ENCODE results near the gene PTCH1. TPM values are rescaled to one million over a fixed set of nuclear protein-coding genes. Genes with fewer than 3 reads are reported as not detected.

The PTCH1 gene
- total and polyA plus RNA-seq, 4 donors: 1.2 to 5.0 (median 2.1) TPM

DNA sequence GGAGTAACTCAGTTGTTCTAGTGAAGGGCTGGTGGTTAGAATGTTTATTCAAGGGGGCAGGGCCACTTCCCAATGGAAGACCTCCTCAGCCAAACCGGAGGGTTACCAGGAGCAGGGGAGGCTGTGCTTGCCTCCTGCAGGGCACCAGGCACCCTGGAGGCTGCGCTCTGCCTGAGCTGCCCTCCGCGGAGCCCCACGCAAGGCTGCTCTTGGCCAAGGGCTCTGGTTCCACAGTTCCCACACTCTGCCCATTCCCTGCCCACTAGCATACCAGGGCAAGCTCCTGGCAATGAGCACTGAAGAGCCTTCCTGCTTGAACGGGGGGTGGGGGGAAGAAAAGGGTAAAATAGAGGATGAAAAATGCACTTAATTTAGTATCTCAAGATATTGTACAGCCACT is 35.5 kb upstream of the PTCH1 start:
- no peak overlapping the region for H3K4me3 ChIP-seq (ENCODE audit: low read depth in 1 of 3, low read length in 3 of 3)
- H3K4me1 ChIP-seq (ENCODE audit: control insufficient read depth in 4 of 4, insufficient read depth in 4 of 4, low read length in 3 of 4): no peaks in the 10 kb centered on the region
- no peak overlapping the region for H3K9ac ChIP-seq (ENCODE audit: low read depth in 1 of 2, low read length in 2 of 2)
- no peaks in the 10 kb centered on the region for H3K9me3 ChIP-seq (ENCODE audit: control insufficient read depth in 4 of 4, low read length in 3 of 4)
- DNase-seq (ENCODE audit: low spot score): no peak
- TF ChIP-seq NR2F2 (IDR thresholded peaks at IDR 0.05): no peak
- TF ChIP-seq JUND (IDR thresholded peaks at IDR 0.05): no peak
- TF ChIP-seq RXRA (IDR thresholded peaks at IDR 0.05): no peak
- TF ChIP-seq, protein P1, sequence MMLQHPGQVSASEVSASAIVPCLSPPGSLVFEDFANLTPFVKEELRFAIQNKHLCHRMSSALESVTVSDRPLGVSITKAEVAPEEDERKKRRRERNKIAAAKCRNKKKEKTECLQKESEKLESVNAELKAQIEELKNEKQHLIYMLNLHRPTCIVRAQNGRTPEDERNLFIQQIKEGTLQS (IDR thresholded peaks at IDR 0.05): no peak
- TF ChIP-seq HNF4A (conservative IDR thresholded peaks at IDR 0.05): no peak
- TF ChIP-seq, protein P2, sequence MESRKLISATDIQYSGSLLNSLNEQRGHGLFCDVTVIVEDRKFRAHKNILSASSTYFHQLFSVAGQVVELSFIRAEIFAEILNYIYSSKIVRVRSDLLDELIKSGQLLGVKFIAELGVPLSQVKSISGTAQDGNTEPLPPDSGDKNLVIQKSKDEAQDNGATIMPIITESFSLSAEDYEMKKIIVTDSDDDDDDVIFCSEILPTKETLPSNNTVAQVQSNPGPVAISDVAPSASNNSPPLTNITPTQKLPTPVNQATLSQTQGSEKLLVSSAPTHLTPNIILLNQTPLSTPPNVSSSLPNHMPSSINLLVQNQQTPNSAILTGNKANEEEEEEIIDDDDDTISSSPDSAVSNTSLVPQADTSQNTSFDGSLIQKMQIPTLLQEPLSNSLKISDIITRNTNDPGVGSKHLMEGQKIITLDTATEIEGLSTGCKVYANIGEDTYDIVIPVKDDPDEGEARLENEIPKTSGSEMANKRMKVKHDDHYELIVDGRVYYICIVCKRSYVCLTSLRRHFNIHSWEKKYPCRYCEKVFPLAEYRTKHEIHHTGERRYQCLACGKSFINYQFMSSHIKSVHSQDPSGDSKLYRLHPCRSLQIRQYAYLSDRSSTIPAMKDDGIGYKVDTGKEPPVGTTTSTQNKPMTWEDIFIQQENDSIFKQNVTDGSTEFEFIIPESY (IDR thresholded peaks at IDR 0.05): no peak
- TF ChIP-seq EGR1 (IDR thresholded peaks at IDR 0.05; ENCODE audit: low read depth in 2 of 2): no peak
- TF ChIP-seq FOXA1 (IDR thresholded peaks at IDR 0.05): no peak
- no peak for TF ChIP-seq FOXA2 (IDR thresholded peaks at IDR 0.05)
- no peak for TF ChIP-seq GABPA (IDR thresholded peaks at IDR 0.05 in 1 of 2, conservative IDR thresholded peaks at IDR 0.05 in 1 of 2)
- TF ChIP-seq YY1 (IDR thresholded peaks at IDR 0.05): no peak
- TF ChIP-seq HNF4G (IDR thresholded peaks at IDR 0.05): no peak
- TF ChIP-seq, protein P3, sequence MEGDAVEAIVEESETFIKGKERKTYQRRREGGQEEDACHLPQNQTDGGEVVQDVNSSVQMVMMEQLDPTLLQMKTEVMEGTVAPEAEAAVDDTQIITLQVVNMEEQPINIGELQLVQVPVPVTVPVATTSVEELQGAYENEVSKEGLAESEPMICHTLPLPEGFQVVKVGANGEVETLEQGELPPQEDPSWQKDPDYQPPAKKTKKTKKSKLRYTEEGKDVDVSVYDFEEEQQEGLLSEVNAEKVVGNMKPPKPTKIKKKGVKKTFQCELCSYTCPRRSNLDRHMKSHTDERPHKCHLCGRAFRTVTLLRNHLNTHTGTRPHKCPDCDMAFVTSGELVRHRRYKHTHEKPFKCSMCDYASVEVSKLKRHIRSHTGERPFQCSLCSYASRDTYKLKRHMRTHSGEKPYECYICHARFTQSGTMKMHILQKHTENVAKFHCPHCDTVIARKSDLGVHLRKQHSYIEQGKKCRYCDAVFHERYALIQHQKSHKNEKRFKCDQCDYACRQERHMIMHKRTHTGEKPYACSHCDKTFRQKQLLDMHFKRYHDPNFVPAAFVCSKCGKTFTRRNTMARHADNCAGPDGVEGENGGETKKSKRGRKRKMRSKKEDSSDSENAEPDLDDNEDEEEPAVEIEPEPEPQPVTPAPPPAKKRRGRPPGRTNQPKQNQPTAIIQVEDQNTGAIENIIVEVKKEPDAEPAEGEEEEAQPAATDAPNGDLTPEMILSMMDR (IDR thresholded peaks at IDR 0.05; ENCODE audit: low read depth, low read length, missing input control): no peak
- no peak for TF ChIP-seq TAF1 (conservative IDR thresholded peaks at IDR 0.05)
- TF ChIP-seq, protein P4, sequence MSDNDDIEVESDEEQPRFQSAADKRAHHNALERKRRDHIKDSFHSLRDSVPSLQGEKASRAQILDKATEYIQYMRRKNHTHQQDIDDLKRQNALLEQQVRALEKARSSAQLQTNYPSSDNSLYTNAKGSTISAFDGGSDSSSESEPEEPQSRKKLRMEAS (IDR thresholded peaks at IDR 0.05): no peak
- TF ChIP-seq, protein P5, sequence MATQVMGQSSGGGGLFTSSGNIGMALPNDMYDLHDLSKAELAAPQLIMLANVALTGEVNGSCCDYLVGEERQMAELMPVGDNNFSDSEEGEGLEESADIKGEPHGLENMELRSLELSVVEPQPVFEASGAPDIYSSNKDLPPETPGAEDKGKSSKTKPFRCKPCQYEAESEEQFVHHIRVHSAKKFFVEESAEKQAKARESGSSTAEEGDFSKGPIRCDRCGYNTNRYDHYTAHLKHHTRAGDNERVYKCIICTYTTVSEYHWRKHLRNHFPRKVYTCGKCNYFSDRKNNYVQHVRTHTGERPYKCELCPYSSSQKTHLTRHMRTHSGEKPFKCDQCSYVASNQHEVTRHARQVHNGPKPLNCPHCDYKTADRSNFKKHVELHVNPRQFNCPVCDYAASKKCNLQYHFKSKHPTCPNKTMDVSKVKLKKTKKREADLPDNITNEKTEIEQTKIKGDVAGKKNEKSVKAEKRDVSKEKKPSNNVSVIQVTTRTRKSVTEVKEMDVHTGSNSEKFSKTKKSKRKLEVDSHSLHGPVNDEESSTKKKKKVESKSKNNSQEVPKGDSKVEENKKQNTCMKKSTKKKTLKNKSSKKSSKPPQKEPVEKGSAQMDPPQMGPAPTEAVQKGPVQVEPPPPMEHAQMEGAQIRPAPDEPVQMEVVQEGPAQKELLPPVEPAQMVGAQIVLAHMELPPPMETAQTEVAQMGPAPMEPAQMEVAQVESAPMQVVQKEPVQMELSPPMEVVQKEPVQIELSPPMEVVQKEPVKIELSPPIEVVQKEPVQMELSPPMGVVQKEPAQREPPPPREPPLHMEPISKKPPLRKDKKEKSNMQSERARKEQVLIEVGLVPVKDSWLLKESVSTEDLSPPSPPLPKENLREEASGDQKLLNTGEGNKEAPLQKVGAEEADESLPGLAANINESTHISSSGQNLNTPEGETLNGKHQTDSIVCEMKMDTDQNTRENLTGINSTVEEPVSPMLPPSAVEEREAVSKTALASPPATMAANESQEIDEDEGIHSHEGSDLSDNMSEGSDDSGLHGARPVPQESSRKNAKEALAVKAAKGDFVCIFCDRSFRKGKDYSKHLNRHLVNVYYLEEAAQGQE (IDR thresholded peaks at IDR 0.05): no peak
- no peak for TF ChIP-seq RAD21 (IDR thresholded peaks at IDR 0.05)
- no peak overlapping the region for H3K27ac ChIP-seq (ENCODE audit: low read depth in 1 of 2, low read length in 2 of 2)
- WGBS: 78% methylated on average over 6 of the region's 6 CpGs
- H3K36me3 ChIP-seq (ENCODE audit: control insufficient read depth in 4 of 4, insufficient read depth in 3 of 4, low read depth in 1 of 4, low read length in 3 of 4): no peaks in the 10 kb centered on the region
- H3K27me3 ChIP-seq (ENCODE audit: control insufficient read depth in 4 of 4, insufficient read depth in 4 of 4, low read length in 3 of 4): peaks cover 0 to 6% (median 1%) of the 10 kb centered on the region in 4 donors
